LNCaP clone FGC (cell line): ENCODE measurements around the gene ARHGAP19.

ENCODE experiments used
- DNase-seq: peaks from one replicate; pipeline ENCODE4 v3.0.0-alpha.2; 2011; ENCODE audit warnings: low read depth
- H3K4me3 ChIP-seq: 2 replicates; pipeline ENCODE4 v1.5.1; 2011; ENCODE audit warnings: mild to moderate bottlenecking, low read depth, low read length, control low read depth
- TF ChIP-seq, protein P1 (sequence below): IDR thresholded peaks from 2 replicates; pipeline ENCODE4 v1.5.1; 2012; ENCODE audit warnings: mild to moderate bottlenecking; ENCODE audit not compliant: control insufficient read depth, insufficient read depth; ENCODE audit errors: extremely low read depth

ARHGAP19 gene

DNA sequence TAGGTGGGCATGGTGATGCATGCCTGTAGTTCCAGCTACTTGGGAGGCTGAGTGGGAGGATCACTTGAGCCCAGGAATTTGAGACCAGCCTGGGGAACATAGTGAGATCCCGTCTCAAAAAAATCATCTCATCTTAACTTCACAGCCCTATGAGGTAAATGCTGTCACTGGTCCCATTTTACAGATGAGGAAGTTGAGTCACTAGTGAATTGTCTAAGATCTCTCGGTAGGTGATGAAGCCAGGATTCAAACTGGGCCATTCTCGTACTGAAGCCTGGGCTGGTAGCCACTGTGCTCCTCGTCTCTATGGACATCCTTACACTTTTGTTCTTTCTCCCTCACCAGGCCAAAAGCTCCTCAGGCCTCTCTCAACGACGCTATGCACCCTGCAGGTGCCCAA lies 113.1 kb downstream of the ARHGAP19 start:
- TF ChIP-seq, protein P1, sequence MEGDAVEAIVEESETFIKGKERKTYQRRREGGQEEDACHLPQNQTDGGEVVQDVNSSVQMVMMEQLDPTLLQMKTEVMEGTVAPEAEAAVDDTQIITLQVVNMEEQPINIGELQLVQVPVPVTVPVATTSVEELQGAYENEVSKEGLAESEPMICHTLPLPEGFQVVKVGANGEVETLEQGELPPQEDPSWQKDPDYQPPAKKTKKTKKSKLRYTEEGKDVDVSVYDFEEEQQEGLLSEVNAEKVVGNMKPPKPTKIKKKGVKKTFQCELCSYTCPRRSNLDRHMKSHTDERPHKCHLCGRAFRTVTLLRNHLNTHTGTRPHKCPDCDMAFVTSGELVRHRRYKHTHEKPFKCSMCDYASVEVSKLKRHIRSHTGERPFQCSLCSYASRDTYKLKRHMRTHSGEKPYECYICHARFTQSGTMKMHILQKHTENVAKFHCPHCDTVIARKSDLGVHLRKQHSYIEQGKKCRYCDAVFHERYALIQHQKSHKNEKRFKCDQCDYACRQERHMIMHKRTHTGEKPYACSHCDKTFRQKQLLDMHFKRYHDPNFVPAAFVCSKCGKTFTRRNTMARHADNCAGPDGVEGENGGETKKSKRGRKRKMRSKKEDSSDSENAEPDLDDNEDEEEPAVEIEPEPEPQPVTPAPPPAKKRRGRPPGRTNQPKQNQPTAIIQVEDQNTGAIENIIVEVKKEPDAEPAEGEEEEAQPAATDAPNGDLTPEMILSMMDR = no peak
- no peak for DNase-seq
- H3K4me3 ChIP-seq = no peak overlapping the region

DNA sequence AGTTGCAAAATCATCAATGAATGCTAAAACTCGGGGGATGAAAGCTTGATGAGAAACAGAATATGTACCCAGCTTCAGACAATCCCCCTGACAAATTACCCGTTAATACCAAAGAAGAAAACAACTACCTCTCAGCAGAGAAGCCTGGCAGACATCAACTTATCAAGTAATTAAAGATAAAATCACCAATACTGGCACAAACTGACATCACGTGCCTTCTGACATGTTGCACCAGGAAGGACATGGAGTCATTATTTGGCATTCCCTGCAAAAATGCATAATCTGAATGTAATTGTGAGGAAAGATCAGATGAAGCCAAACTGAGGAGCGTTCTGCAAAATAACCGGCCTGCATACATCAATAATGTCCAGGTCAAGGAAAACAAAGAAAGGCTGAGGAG lies 114.4 kb downstream of the ARHGAP19 start:
- no peak for DNase-seq
- TF ChIP-seq, protein P1 = no peak
- no peak overlapping the region for H3K4me3 ChIP-seq

DNA sequence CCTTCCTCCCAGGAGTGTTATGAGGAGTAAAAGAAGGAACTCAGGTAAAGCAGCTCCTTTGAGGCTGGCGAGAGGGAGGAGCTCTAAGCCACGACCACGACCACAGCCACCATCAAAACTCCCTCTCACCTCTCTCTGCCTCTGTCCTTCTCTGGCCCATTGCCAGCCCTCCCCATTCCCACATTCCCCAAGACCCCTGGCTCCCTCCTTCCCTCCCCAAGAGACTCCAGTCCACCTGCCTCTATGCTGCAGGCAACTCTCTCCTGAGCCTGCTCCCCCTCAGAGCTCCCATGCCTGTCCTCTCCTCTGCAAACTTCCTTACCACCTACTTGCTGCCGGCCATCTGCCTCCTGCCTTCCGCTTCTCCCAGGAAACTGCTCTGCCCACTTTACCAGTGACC lies 116.2 kb downstream of the ARHGAP19 start:
- TF ChIP-seq, protein P1 = no peak
- no peak overlapping the region for H3K4me3 ChIP-seq
- DNase-seq = no peak

DNA sequence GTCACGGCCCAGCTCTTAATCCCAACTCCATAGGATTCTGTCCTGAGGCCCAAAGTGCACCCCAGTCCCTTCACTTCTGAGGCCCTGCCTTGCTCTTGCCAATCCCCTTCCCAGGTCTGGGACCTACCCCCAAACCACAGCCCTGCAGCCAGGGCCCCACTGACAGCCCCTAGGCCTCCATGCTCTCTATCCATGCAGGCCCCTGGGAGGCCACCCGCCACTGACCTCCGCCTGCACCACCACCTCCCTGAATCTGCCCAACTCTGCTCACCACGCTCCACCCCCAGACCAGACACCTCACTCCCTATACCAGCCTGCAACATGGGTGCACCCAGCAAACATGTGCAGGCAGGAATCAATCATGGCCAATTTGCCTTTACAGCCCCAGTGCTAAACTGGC lies 116.9 kb downstream of the ARHGAP19 start:
- no peak for DNase-seq
- TF ChIP-seq, protein P1 = no peak
- H3K4me3 ChIP-seq = no peak overlapping the region

DNA sequence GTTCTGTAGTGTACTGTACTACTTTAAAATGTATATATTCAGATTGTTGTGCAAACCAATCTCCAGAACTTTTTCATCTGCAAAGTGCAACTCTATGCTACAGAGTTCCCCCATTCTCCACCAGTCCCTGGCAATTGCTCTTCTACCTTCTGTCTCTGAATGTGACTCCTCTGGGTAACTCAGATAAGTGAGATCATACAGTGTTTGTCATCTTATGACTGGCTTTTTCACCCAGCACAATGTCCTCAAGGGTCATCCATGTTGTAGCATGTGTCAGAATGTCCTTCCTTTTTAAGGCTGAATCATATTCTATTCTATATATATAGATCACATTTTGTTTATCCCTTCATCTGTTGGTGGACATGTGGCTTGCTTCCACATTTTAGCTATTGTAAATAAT lies 117.5 kb downstream of the ARHGAP19 start:
- TF ChIP-seq, protein P1 = no peak
- no peak for DNase-seq
- H3K4me3 ChIP-seq = no peak overlapping the region

DNA sequence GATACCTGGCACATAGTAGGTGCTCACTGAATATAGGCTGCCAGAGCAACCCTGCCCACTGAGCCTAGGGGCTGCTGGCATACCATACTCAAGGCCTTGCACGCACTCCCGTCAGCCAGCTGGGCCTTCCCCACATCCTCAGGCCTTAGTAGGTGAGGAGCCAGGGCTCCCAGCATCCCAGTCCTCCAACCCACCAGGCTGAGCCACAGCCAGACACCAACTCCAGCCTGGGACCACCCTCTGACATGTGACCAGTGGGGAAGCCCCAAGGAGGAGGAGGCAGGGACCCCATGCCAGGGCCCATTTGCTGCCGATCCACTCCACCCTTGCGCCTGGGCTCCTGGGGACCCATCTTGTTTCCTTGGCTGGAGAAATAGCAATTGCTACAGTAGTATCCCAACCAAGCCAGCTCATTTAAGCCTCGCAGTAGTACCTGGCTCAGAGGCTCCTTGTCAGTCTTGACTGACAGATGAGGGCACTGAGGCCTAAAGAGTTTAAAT lies 118.1 kb downstream of the ARHGAP19 start:
- TF ChIP-seq, protein P1 = no peak
- no peak for DNase-seq
- no peak overlapping the region for H3K4me3 ChIP-seq

DNA sequence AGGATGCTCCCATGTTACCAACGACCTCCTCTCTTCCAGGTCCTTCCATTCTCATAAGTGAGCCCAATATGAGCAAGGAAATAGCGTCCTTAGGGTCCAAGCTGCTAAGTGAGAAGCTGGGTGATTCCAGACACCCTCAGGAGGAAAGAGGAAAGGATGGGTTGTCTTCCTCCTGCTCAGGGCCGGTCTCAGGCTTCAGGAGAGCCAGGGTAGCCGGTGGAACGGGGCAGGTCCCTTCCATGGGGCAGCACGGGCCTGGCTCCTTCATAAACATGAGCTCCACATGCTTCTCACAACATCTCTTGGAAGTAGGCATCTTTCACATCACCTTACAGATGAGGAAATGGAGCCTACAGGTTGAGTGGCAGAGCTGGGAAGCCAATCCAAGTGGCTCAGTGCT lies 119.4 kb downstream of the ARHGAP19 start:
- DNase-seq = no peak
- no peak overlapping the region for H3K4me3 ChIP-seq
- TF ChIP-seq, protein P1 = no peak
